Adrenal gland (tissue), 12 donors: ENCODE results near the gene KRCC1. TPM values are rescaled to one million over a fixed set of nuclear protein-coding genes. Genes with fewer than 3 reads are reported as not detected.

Experiments
- DNase-seq, 7 donors: peaks; one replicate each; pipeline ENCODE4 v3.0.0-alpha.2; 2019 to 2020
- H3K27ac ChIP-seq, 5 donors: fragments of 200-600 bp; sonication (generic) in 4 of 5; 1 replicate in 3 of 5; 2 replicates in 2 of 5; pipeline versions ENCODE4 v1.5.1 to v1.8.0; 2016 to 2020; ENCODE audit warnings: mild to moderate bottlenecking in 1 of 5
- H3K27me3 ChIP-seq: fragments of 200-600 bp; 2 replicates; pipeline ENCODE4 v1.8.0; 2021
- H3K36me3 ChIP-seq, 2 donors: fragments of 200-600 bp; replicated peaks in 1 of 2; 1 replicate in 1 of 2; 2 replicates in 1 of 2; pipeline versions ENCODE4 v1.5.1 to v1.8.0; 2018 to 2022
- H3K4me1 ChIP-seq, 2 donors: fragments of 200-600 bp; replicated peaks in 1 of 2; 1 replicate in 1 of 2; 2 replicates in 1 of 2; pipeline versions ENCODE4 v1.5.1 to v1.8.0; 2018 to 2021
- H3K4me3 ChIP-seq, 4 donors: fragments of 200-600 bp; sonication (generic) in 3 of 4; one replicate each; pipeline ENCODE4 v1.5.1; 2016 to 2018
- H3K9me3 ChIP-seq, 3 donors: fragments of 200-600 bp; sonication (generic) in 1 of 3; replicated peaks in 1 of 3; 1 replicate in 2 of 3; 2 replicates in 1 of 3; pipeline versions ENCODE4 v1.5.1 to v1.8.0; 2016 to 2021
- CTCF ChIP-seq, 6 experiments: fragments of 450-650 bp in 4 of 6; fragments of 200-600 bp in 2 of 6; sonication (generic) in 1 of 6; IDR thresholded peaks; 1 replicate in 5 of 6; 2 replicates in 1 of 6; pipeline versions ENCODE4 v1.5.1 to v1.8.0; 2016 to 2021; ENCODE audit warnings: antibody characterized with exemption in 6 of 6, mild to moderate bottlenecking in 2 of 6, moderate library complexity in 1 of 6
- POLR2A ChIP-seq, 2 donors: fragments of 450-650 bp; IDR thresholded peaks; one replicate each; pipeline ENCODE4 v1.6.1; 2017; ENCODE audit warnings: antibody characterized with exemption in 2 of 2, mild to moderate bottlenecking in 2 of 2, moderate library complexity in 1 of 2
- whole genome bisulfite sequencing, 4 donors: extraction: QIAGEN DNeasy Blood & Tissue Kit in 2 of 4; methylation state at CpG; one replicate each; pipeline versions ENCODE4 v1.1.5 to v1.1.7; 2013 to 2017; 5-methylcytosine and 5-hydroxymethylcytosine counted together
- intact Hi-C, 2 donors: fragments of 100-400 bp; cut with DNase I; formaldehyde crosslinking; loops; one replicate each; pipeline versions ENCODE4 v1.14.1 to v1.15.0; 2022 to 2023
- polyA plus RNA-seq, 3 donors: library from polyadenylated mRNA; stranded (reverse); fragments of 200-250 nt in 2 of 3; fragments of 350-450 nt in 1 of 3; fragmentation: Illumina TruSeq in 1 of 3; extraction: RNeasy Lipid Tissue Mini Kit (QIAGEN cat#74804) in 1 of 3; gene quantifications; one replicate each; pipeline ENCODE4 v1.2.3, GENCODE V29; 2013 to 2014
- total RNA-seq, 9 donors: library from RNA; depleted of rRNA in 4 of 9; stranded (reverse); fragments of >200 nt in 4 of 9; fragments of 120-200 nt in 1 of 9; fragmentation: NEBNext Ultra II Directional in 1 of 9; extraction: Animal tissue kit (Norgen Biotek cat#: 25700) in 1 of 9; gene quantifications; one replicate each; pipeline versions ENCODE4 v1.1.0 to v1.2.4, GENCODE V29; 2013 to 2023
- donor health status: healthy with polysubstance abuse.
- donor health status: Bipolar disorder and iron deficiency.
- donor health status: DM: yes; HTN: yes; CAD: no.
- donor health status: DM: no; HTN: no; CAD: no.
- donor health status: DM: no; HTN: no; CAD: no.
- donor health status: DM: yes; HTN: yes; CAD: no.

Gene KRCC1
- total and polyA plus RNA-seq, 12 donors = 12.0 to 40.2 (median 20.5) TPM

DNA sequence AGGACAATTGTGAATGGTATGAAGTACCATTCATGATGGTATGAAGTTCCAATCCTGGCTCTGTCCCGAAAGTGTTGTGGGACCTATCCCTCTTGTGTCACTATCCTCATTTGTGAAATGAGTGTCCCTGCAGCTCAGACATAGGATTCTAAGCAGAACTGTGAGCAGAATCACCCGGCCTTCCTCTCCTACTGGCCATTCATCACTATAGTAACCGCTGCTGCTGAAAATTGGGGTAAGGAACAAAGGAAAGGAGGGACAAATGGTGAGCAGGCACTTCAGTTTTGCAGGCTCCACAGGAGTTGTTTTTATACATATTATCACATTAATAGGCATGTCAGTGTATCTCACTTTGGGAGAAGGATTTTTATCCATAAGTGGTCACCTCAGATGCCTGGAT, 39.4 kb upstream of the KRCC1 start:
- 60 to 77% (median 69%) methylated on average over 3 of the region's 3 CpGs for WGBS, 4 donors
- Histone ChIP-seq H3K9me3 (no peaks in the 10 kb centered on the region), H3K4me3 (no peak overlapping the region), H3K36me3 (no peaks in the 10 kb centered on the region), H3K27ac (no peak overlapping the region), H3K4me1 (no peaks in the 10 kb centered on the region), H3K27me3 (no peaks in the 10 kb centered on the region)
- intact Hi-C loops = no loop called here
- no peak for DNase-seq
- no peak for TF ChIP-seq CTCF (IDR thresholded peaks at IDR 0.05)
- TF ChIP-seq POLR2A (IDR thresholded peaks at IDR 0.05) = no peak

DNA sequence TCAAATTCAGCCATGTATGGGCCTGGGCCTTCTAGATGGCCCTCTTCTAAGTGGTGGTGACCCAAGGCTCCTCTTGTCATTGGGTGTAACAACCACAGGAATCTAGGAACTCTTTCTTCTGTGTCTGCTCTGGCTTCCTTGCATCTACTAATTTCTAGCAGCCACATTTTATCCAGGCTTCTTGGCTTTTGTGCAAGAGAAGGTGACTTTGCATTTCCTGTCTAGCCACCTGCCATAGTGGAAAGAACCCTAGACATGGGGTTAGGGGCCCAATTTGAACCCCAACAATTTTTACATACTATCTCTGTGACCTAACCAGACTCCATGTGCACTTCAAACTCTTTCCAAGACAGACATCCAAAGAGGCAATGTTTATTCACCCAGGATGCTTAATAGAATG, 37.2 kb upstream of the KRCC1 start:
- no peaks in the 10 kb centered on the region for H3K36me3 ChIP-seq

DNA sequence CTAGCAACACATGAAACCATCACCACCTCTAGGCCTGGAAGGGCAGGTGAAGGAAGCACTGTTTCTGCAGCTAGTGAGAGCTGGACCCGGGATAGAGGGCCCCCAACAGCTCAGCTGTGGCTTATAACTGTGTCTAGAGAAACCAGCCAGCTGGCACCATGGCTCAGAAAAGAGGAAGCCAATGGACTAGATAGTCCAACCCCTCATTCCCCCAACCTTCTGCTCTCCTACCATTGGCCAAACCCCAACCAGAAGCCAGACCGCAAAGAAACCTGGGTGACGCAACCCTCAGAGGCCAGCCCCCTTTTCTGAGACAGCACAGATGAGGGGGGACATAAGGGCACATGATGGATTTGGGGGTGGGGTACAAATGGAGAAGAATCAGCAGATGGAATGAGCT, 36.4 kb upstream of the KRCC1 start:
- no peaks in the 10 kb centered on the region for H3K27me3 ChIP-seq
- 53 to 74% (median 58%) methylated on average over 3 of the region's 3 CpGs for WGBS, 4 donors
- no peaks in the 10 kb centered on the region for H3K36me3 ChIP-seq
- TF ChIP-seq CTCF (IDR thresholded peaks at IDR 0.05) (no peak), POLR2A (IDR thresholded peaks at IDR 0.05) (no peak)
- no peaks in the 10 kb centered on the region for H3K4me1 ChIP-seq
- H3K9me3 ChIP-seq = no peaks in the 10 kb centered on the region
- no peak overlapping the region for H3K4me3 ChIP-seq
- DNase-seq = no peak
- intact Hi-C loops = no loop called here
- no peak overlapping the region for H3K27ac ChIP-seq

More for the DNA sequence above, 37.2 kb upstream of the KRCC1 start:
- Histone ChIP-seq H3K27me3 (no peaks in the 10 kb centered on the region), H3K4me3 (no peak overlapping the region), H3K27ac (no peak overlapping the region), H3K4me1 (no peaks in the 10 kb centered on the region), H3K9me3 (no peaks in the 10 kb centered on the region)
- intact Hi-C loops = no loop called here
- TF ChIP-seq POLR2A (IDR thresholded peaks at IDR 0.05) (no peak), CTCF (IDR thresholded peaks at IDR 0.05) (no peak)
- DNase-seq = no peak

DNA sequence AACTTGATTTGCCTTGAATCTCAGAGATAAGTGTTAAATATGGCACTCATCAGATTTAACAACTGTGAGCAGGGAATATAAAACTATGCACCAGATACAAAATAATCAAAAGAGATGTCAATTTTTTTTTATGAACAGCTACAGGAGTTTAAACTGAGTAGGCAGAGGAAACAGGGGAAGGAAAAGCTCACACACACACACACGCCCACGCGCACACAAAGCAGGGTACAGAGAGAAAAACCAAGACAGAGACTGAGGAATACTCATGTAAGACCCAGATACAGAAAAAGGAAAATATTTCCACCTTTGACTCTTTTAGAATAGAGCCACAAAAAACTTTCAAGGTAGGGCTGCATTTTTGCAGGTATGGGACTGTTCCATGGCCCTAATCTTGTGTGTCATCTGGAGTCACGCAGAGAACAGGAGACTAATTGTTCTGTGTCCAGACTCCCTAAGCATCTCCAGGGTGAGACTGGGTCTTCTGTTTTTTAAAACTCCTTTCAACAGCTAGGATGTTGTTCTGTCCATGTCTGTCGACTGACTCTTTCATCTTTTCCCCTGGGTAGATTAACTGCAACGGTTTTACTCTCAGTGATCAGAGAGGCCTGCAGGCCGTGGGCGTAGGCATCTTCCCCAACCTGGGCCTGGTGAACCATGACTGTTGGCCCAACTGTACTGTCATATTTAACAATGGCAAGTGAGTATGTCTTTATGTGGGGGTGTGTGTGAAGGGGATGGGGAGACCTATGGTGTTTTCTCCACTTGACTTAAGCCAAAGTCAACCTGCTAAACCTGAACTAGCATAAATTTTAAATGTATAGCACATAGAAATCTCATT, 35.1 kb upstream of the KRCC1 start:
- intact Hi-C loops = no loop called here
- no peak for TF ChIP-seq POLR2A (IDR thresholded peaks at IDR 0.05)
- TF ChIP-seq CTCF (IDR thresholded peaks at IDR 0.05) = no peak
- no peak for DNase-seq
- Histone ChIP-seq H3K4me1 (no peaks in the 10 kb centered on the region), H3K27me3 (no peaks in the 10 kb centered on the region), H3K4me3 (no peak overlapping the region), H3K27ac (no peak overlapping the region), H3K36me3 (no peaks in the 10 kb centered on the region), H3K9me3 (no peaks in the 10 kb centered on the region)
- 79 to 83% (median 81%) methylated on average over 8 of the region's 8 CpGs for WGBS, 4 donors
